ENCODE results near the gene RPL10. TPM values are rescaled to one million over a fixed set of nuclear protein-coding genes. Genes with fewer than 3 reads are reported as not detected.

Gene RPL10
- total and polyA plus RNA-seq, 4 donors: 2,479 to 4,258 (median 3,622) TPM

DNA sequence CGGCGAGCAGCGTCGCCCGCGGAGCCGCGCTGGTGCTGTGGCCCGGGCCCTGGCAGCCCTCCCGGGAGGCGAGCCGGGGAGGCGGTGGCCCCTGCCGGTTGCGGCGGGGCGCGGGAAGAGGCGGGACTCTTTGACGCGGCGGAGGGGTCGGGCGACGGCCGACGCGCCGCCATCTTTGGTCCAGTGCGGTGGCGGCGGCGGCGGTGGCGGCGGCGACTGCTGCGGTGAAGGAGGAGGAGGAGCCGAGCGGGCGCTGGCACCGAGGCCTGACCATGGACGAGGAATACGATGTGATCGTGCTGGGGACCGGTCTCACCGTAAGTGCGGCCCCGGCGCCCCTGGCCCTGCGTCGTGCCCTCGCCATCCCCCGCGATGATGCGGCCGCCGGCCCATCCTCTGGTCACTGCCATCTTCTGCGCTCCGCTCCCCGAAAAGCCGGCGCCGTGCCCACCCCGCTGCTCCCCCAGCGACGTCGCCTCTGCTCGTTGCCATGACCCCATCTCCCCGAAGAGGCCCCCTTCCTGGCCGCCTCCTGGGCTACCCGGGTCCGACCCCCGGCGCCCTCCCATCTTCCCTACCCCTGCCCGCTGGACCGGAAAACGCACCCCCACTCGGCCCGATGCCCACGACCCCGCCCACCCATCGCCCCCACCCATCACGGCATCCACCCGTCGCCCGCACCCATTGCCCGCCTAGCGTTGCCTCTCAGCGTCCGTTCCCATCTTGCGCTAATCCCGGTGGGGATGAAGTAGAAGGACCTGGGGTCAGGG lies 39.0 kb downstream of the RPL10 start, which contains the start of gene GDI1:
Gene GDI1, plus strand, starts transcription at position 172 of the 770 bp plus-strand sequence. Its CDS starts 101 bp downstream, at position 273.
- Histone ChIP-seq H3K36me3 (ENCODE audit: control insufficient read depth in 4 of 4, insufficient read depth in 4 of 4, low read length in 4 of 4) (peaks cover 0 to 32% (median 12%) of the 10 kb centered on the region in 4 donors), H3K9ac (ENCODE audit: insufficient read depth in 1 of 2, low read length in 2 of 2) (peak within 1 kb of the TSS in 1 of 2 donors; percentile 67), H3K27ac (ENCODE audit: low read depth in 1 of 2, low read length in 1 of 2) (peak within 1 kb of the TSS; percentile 85 to 89), H3K27me3 (ENCODE audit: control insufficient read depth in 3 of 3, insufficient read depth in 3 of 3, low read length in 2 of 3) (no peaks in the 10 kb centered on the region), H3K4me3 (peak within 1 kb of the TSS; percentile 62), H3K9me3 (ENCODE audit: control insufficient read depth in 4 of 4, insufficient read depth in 3 of 4, low read length in 3 of 4) (peaks cover 0 to 2% (median 0%) of the 10 kb centered on the region in 4 donors), H3K4me1 (ENCODE audit: control insufficient read depth in 5 of 5, insufficient read depth in 5 of 5, low read length in 5 of 5) (peaks cover 0 to 8% (median 0%) of the 10 kb centered on the region in 5 donors)
- WGBS, 2 donors: 3 to 35% methylated on average over 20 to 93 of the region's 93 CpGs
- ATAC-seq (ENCODE audit: insufficient read depth, low FRiP score) (peak; percentile 71), DNase-seq (peak; percentile 50 to 59 (median 52))
- TF ChIP-seq, protein P1, sequence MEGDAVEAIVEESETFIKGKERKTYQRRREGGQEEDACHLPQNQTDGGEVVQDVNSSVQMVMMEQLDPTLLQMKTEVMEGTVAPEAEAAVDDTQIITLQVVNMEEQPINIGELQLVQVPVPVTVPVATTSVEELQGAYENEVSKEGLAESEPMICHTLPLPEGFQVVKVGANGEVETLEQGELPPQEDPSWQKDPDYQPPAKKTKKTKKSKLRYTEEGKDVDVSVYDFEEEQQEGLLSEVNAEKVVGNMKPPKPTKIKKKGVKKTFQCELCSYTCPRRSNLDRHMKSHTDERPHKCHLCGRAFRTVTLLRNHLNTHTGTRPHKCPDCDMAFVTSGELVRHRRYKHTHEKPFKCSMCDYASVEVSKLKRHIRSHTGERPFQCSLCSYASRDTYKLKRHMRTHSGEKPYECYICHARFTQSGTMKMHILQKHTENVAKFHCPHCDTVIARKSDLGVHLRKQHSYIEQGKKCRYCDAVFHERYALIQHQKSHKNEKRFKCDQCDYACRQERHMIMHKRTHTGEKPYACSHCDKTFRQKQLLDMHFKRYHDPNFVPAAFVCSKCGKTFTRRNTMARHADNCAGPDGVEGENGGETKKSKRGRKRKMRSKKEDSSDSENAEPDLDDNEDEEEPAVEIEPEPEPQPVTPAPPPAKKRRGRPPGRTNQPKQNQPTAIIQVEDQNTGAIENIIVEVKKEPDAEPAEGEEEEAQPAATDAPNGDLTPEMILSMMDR (IDR thresholded peaks at IDR 0.05; ENCODE audit: control extremely low read depth, extremely low read depth): no peak

DNA sequence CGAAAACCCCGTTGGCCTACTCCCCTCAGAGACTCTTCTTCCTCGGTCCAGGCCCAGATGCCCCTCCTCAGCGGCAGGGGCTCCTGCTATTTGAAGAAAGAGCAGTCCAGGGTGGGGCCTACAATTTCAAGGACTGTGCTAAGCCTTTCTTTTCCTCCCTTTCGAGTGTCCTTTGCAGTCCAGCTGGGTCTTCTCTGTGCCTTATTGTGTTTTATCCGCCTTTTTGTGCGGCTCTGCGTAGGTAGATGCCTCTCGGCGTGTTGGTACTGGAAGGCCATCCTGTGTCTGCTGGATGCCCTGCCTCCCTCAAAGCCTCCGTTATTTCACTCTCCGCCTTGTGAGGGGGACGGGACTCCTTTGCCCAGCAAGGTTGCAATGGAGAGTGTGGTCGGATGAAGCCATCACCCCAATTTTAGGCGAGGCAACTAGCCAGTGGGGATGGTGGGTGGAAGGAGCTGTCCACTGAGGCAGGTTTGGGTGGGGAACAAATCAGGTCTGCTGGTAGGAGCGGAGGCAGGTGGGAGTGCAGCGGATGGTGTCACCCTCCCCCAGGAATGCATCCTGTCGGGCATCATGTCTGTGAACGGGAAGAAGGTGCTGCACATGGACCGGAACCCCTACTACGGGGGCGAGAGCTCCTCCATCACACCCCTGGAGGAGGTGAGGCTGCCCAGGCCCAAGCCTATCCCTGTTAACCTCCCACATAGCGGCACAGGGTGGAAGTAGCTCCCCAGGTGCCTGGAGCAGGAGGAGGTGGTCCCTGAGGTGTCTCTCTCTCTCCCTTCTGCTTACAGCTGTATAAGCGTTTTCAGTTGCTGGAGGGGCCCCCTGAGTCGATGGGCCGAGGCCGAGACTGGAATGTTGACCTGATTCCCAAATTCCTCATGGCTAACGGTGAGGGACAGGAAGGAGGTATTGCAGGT lies 40.1 kb downstream of the RPL10 start:
- Histone ChIP-seq H3K27ac (ENCODE audit: low read depth in 1 of 2, low read length in 1 of 2) (no peak overlapping the region), H3K4me3 (peak overlapping the region; percentile 60), H3K36me3 (ENCODE audit: control insufficient read depth in 4 of 4, insufficient read depth in 4 of 4, low read length in 4 of 4) (peaks cover 0 to 32% (median 9%) of the 10 kb centered on the region in 4 donors), H3K9ac (ENCODE audit: insufficient read depth in 1 of 2, low read length in 2 of 2) (peak overlapping the region in 1 of 2 donors; percentile 67), H3K9me3 (ENCODE audit: control insufficient read depth in 4 of 4, insufficient read depth in 3 of 4, low read length in 3 of 4) (peaks cover 0 to 2% (median 0%) of the 10 kb centered on the region in 4 donors), H3K27me3 (ENCODE audit: control insufficient read depth in 3 of 3, insufficient read depth in 3 of 3, low read length in 2 of 3) (no peaks in the 10 kb centered on the region), H3K4me1 (ENCODE audit: control insufficient read depth in 5 of 5, insufficient read depth in 5 of 5, low read length in 5 of 5) (peaks cover 0 to 8% (median 0%) of the 10 kb centered on the region in 5 donors)
- ATAC-seq (ENCODE audit: insufficient read depth, low FRiP score) (no peak), DNase-seq (no peak)
- WGBS, 2 donors: 62 to 68% methylated on average over 21 to 28 of the region's 28 CpGs
- TF ChIP-seq, protein P1 (IDR thresholded peaks at IDR 0.05; ENCODE audit: control extremely low read depth, extremely low read depth): no peak

DNA sequence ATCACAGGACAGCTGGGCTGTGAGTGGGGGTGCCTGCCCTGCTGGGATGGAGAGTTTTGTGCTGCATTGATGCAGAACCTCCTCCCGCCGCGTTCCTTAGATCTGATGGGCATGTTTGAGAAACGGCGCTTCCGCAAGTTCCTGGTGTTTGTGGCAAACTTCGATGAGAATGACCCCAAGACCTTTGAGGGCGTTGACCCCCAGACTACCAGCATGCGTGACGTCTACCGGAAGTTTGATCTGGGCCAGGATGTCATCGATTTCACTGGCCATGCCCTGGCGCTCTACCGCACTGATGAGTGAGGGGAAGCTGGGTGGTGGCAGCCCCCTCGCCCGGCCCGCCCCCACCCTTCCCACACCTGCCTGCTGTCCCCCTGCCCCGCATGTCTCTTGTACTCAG lies 41.7 kb downstream of the RPL10 start:
- Histone ChIP-seq H3K36me3 (ENCODE audit: control insufficient read depth in 4 of 4, insufficient read depth in 4 of 4, low read length in 4 of 4) (peaks cover 0 to 21% (median 8%) of the 10 kb centered on the region in 4 donors), H3K4me3 (no peak overlapping the region), H3K9ac (ENCODE audit: insufficient read depth in 1 of 2, low read length in 2 of 2) (no peak overlapping the region), H3K9me3 (ENCODE audit: control insufficient read depth in 4 of 4, insufficient read depth in 3 of 4, low read length in 3 of 4) (peaks cover 0 to 2% (median 0%) of the 10 kb centered on the region in 4 donors), H3K27me3 (ENCODE audit: control insufficient read depth in 3 of 3, insufficient read depth in 3 of 3, low read length in 2 of 3) (no peaks in the 10 kb centered on the region), H3K27ac (ENCODE audit: low read depth in 1 of 2, low read length in 1 of 2) (no peak overlapping the region), H3K4me1 (ENCODE audit: control insufficient read depth in 5 of 5, insufficient read depth in 5 of 5, low read length in 5 of 5) (peaks cover 0 to 8% (median 0%) of the 10 kb centered on the region in 5 donors)
- ATAC-seq (ENCODE audit: insufficient read depth, low FRiP score): no peak
- no peak for DNase-seq
- TF ChIP-seq, protein P1 (IDR thresholded peaks at IDR 0.05; ENCODE audit: control extremely low read depth, extremely low read depth): no peak
- WGBS, 2 donors: 88 to 93% methylated on average over 13 to 18 of the region's 18 CpGs

All from lung (tissue), 12 donors.